Neural cell (in vitro differentiated cells): ENCODE results near the gene IL21.

Source experiments
- EP300 ChIP-seq: fragments of 450-650 bp; conservative IDR thresholded peaks from 2 replicates; pipeline ENCODE4 v1.6.1; 2014; ENCODE audit warnings: antibody characterized with exemption, mild to moderate bottlenecking, moderate library complexity; ENCODE audit not compliant: poor library complexity, severe bottlenecking
- EZH2 ChIP-seq: fragments of 200-600, 300-800 bp; shearing (Covaris generic), sonication (generic); IDR thresholded peaks from 2 replicates; pipeline ENCODE4 v1.6.1; 2014; ENCODE audit warnings: antibody characterized with exemption, low read length, borderline replicate concordance, mild to moderate bottlenecking; ENCODE audit not compliant: insufficient read depth, poor library complexity, severe bottlenecking
- MXI1 ChIP-seq: fragments of 450-650 bp; conservative IDR thresholded peaks from 2 replicates; pipeline ENCODE4 v1.6.1; 2014; ENCODE audit warnings: antibody characterized with exemption, mild to moderate bottlenecking; ENCODE audit not compliant: poor library complexity, severe bottlenecking
- POLR2AphosphoS5 ChIP-seq: IDR thresholded peaks from 2 replicates; pipeline ENCODE4 v1.6.1; 2012
- RAD21 ChIP-seq: fragments of 450-650 bp; conservative IDR thresholded peaks from 2 replicates; pipeline ENCODE4 v1.6.1; 2014; ENCODE audit warnings: antibody characterized with exemption, mild to moderate bottlenecking, moderate library complexity
- SMC3 ChIP-seq: fragments of 450-650 bp; conservative IDR thresholded peaks from 2 replicates; pipeline ENCODE4 v1.6.1; 2014; ENCODE audit warnings: antibody characterized with exemption, mild to moderate bottlenecking, moderate library complexity; ENCODE audit not compliant: poor library complexity
- TF ChIP-seq, protein P1 (sequence below): fragments of 450-650 bp; IDR thresholded peaks from 2 replicates; pipeline ENCODE4 v1.5.1; 2014; ENCODE audit warnings: antibody characterized with exemption, mild to moderate bottlenecking, moderate library complexity; ENCODE audit not compliant: poor library complexity, severe bottlenecking
- TF ChIP-seq, protein P2 (sequence below): IDR thresholded peaks from 2 replicates; pipeline ENCODE4 v1.6.1; 2012; ENCODE audit warnings: borderline replicate concordance

DNA sequence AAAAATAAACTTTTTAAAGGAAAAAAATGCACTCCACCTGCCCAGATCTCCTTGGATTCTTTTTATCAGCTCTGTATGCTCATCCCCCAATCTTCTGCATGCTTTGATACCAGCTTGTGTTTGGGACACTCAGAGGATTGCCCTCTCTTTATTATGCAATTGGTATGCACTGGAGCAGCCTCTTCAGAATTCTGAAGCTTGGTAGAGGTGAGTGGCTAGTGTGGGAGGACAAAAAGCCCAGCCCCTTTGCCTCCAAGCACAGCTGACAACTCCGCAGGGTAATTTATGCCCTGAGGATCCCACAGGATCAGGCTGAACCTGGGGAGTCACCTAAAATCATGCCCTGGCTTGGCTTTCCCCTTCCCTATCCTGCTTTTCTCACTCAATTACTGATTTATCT, 16.7 kb downstream of the IL21 start:
- TF ChIP-seq RAD21 (no peak), POLR2AphosphoS5 (no peak), EP300 (no peak), MXI1 (no peak), SMC3 (no peak), EZH2 (no peak)
- TF ChIP-seq, protein P1, sequence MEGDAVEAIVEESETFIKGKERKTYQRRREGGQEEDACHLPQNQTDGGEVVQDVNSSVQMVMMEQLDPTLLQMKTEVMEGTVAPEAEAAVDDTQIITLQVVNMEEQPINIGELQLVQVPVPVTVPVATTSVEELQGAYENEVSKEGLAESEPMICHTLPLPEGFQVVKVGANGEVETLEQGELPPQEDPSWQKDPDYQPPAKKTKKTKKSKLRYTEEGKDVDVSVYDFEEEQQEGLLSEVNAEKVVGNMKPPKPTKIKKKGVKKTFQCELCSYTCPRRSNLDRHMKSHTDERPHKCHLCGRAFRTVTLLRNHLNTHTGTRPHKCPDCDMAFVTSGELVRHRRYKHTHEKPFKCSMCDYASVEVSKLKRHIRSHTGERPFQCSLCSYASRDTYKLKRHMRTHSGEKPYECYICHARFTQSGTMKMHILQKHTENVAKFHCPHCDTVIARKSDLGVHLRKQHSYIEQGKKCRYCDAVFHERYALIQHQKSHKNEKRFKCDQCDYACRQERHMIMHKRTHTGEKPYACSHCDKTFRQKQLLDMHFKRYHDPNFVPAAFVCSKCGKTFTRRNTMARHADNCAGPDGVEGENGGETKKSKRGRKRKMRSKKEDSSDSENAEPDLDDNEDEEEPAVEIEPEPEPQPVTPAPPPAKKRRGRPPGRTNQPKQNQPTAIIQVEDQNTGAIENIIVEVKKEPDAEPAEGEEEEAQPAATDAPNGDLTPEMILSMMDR: no peak
- TF ChIP-seq, protein P2, sequence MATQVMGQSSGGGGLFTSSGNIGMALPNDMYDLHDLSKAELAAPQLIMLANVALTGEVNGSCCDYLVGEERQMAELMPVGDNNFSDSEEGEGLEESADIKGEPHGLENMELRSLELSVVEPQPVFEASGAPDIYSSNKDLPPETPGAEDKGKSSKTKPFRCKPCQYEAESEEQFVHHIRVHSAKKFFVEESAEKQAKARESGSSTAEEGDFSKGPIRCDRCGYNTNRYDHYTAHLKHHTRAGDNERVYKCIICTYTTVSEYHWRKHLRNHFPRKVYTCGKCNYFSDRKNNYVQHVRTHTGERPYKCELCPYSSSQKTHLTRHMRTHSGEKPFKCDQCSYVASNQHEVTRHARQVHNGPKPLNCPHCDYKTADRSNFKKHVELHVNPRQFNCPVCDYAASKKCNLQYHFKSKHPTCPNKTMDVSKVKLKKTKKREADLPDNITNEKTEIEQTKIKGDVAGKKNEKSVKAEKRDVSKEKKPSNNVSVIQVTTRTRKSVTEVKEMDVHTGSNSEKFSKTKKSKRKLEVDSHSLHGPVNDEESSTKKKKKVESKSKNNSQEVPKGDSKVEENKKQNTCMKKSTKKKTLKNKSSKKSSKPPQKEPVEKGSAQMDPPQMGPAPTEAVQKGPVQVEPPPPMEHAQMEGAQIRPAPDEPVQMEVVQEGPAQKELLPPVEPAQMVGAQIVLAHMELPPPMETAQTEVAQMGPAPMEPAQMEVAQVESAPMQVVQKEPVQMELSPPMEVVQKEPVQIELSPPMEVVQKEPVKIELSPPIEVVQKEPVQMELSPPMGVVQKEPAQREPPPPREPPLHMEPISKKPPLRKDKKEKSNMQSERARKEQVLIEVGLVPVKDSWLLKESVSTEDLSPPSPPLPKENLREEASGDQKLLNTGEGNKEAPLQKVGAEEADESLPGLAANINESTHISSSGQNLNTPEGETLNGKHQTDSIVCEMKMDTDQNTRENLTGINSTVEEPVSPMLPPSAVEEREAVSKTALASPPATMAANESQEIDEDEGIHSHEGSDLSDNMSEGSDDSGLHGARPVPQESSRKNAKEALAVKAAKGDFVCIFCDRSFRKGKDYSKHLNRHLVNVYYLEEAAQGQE: no peak
